Measurements from ENCODE around the gene TRIO. TPM values are rescaled to one million over a fixed set of nuclear protein-coding genes. Genes with fewer than 3 reads are reported as not detected.

Gene TRIO
- total RNA-seq, 1 experiment from 2014 or later, result 68.4 TPM

DNA sequence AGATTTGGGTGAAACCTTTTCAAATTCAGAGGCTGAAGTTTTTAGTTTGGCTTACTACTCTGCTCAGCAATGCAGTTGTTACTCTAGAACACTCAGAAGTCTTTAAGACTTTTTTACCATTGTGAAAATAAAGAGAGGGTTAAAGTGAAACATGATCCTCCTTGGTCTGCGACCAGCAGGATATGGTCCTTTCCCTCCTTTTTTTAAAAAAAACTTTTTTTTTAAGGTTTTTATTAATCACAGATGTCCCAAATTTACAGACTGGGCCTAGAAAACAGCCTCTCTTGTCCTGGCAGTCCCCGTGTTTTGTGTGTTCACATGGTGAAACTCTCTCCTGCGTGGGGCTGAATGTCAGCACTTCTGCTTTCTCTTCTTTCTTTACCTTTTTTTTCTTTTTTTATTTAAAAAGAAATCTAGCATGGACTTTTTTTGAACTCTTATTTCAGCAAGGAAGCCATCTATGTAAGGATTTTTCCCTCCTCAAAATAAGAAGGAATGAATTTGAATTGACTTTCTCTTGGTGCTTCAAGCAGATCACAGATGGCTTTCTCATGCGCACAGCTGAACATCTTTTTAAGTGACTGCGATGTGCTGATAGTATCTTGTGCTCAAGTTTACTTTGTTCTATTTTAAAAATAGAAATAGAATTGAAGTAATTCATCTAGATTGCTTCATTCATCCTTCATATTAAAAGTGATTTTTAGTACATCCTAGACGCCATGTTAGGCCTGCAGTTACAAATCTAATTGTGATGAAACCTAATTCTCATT lies 309.7 kb downstream of the TRIO start:
- intact Hi-C loops (cut with micrococcal nuclease), result no loop called here
- no peaks in the 10 kb centered on the region; the same call in 1 of the 2 replicates for H3K79me2 ChIP-seq (ENCODE audit: insufficient read depth, low read length)
- ChIA-PET POLR2A (no interaction called here), CTCF (no interaction called here), RAD21 (ENCODE audit: low non-redundant PET in 1 of 2, low total read pairs in 2 of 2, uncharacterized antibody in 2 of 2, unreplicated experiment in 2 of 2) (no interaction called here)
- H2AFZ ChIP-seq (ENCODE audit: low read depth, low read length, poor library complexity, severe bottlenecking), result no peak overlapping the region
- no peak overlapping the region for H3K4me3 ChIP-seq (replicated peaks in 1 of 2; ENCODE audit: low read depth in 1 of 2, low read length in 2 of 2)
- H3K4me2 ChIP-seq (ENCODE audit: low read length), result no peak overlapping the region
- DNase-seq (ENCODE audit: low read depth, low spot score) (no peak), ATAC-seq (no peak)
- H4K20me1 ChIP-seq (ENCODE audit: insufficient read depth), result no peaks in the 10 kb centered on the region
- BruUV-seq (replicated peaks), result no TSS peak
- H3K4me1 ChIP-seq (ENCODE audit: control insufficient read depth in 1 of 2, insufficient read depth in 2 of 2, low read length in 2 of 2), result peaks cover 6 to 9% of the 10 kb centered on the region in 2 experiments; a peak in 2 of 4 replicates
- no peak overlapping the region for H3K27ac ChIP-seq (ENCODE audit: low read depth, low read length)
- no peaks in the 10 kb centered on the region; a peak in 1 of 4 replicates for H3K36me3 ChIP-seq (ENCODE audit: control insufficient read depth in 1 of 2, insufficient read depth in 2 of 2, low read length in 2 of 2)
- H3K27me3 ChIP-seq (ENCODE audit: insufficient read depth, low read length), result no peaks in the 10 kb centered on the region
- H3K9me2 ChIP-seq (ENCODE audit: insufficient read depth), result no peaks in the 10 kb centered on the region
- H3K9ac ChIP-seq (ENCODE audit: low read length), result no peak overlapping the region
- H3K9me3 ChIP-seq (ENCODE audit: control insufficient read depth in 1 of 2, insufficient read depth in 1 of 2, low read depth in 1 of 2, low read length in 2 of 2), result peaks cover 0 to 5% of the 10 kb centered on the region in 2 experiments; a peak in 1 of 4 replicates
- TF ChIP-seq EZH2 (IDR thresholded peaks at IDR 0.05), result no peak
- TF ChIP-seq TCF7L2 (IDR thresholded peaks at IDR 0.05; ENCODE audit: borderline replicate concordance, extremely low read depth, insufficient read depth, insufficient read length), result no peak
- no peak for TF ChIP-seq SP1 (IDR thresholded peaks at IDR 0.05; ENCODE audit: low read depth)
- TF ChIP-seq CEBPB (IDR thresholded peaks at IDR 0.05; ENCODE audit: low read depth), result no peak
- TF ChIP-seq, protein P1, sequence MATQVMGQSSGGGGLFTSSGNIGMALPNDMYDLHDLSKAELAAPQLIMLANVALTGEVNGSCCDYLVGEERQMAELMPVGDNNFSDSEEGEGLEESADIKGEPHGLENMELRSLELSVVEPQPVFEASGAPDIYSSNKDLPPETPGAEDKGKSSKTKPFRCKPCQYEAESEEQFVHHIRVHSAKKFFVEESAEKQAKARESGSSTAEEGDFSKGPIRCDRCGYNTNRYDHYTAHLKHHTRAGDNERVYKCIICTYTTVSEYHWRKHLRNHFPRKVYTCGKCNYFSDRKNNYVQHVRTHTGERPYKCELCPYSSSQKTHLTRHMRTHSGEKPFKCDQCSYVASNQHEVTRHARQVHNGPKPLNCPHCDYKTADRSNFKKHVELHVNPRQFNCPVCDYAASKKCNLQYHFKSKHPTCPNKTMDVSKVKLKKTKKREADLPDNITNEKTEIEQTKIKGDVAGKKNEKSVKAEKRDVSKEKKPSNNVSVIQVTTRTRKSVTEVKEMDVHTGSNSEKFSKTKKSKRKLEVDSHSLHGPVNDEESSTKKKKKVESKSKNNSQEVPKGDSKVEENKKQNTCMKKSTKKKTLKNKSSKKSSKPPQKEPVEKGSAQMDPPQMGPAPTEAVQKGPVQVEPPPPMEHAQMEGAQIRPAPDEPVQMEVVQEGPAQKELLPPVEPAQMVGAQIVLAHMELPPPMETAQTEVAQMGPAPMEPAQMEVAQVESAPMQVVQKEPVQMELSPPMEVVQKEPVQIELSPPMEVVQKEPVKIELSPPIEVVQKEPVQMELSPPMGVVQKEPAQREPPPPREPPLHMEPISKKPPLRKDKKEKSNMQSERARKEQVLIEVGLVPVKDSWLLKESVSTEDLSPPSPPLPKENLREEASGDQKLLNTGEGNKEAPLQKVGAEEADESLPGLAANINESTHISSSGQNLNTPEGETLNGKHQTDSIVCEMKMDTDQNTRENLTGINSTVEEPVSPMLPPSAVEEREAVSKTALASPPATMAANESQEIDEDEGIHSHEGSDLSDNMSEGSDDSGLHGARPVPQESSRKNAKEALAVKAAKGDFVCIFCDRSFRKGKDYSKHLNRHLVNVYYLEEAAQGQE (IDR thresholded peaks at IDR 0.05; ENCODE audit: low read depth), result no peak
- TF ChIP-seq, protein P2, sequence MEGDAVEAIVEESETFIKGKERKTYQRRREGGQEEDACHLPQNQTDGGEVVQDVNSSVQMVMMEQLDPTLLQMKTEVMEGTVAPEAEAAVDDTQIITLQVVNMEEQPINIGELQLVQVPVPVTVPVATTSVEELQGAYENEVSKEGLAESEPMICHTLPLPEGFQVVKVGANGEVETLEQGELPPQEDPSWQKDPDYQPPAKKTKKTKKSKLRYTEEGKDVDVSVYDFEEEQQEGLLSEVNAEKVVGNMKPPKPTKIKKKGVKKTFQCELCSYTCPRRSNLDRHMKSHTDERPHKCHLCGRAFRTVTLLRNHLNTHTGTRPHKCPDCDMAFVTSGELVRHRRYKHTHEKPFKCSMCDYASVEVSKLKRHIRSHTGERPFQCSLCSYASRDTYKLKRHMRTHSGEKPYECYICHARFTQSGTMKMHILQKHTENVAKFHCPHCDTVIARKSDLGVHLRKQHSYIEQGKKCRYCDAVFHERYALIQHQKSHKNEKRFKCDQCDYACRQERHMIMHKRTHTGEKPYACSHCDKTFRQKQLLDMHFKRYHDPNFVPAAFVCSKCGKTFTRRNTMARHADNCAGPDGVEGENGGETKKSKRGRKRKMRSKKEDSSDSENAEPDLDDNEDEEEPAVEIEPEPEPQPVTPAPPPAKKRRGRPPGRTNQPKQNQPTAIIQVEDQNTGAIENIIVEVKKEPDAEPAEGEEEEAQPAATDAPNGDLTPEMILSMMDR (IDR thresholded peaks at IDR 0.05 in 2 of 3, conservative IDR thresholded peaks at IDR 0.05 in 1 of 3; ENCODE audit: borderline replicate concordance in 1 of 3, insufficient read depth in 1 of 3, low read depth in 2 of 3, low read length in 2 of 3), result no peak
- no peak for TF ChIP-seq YY1 (IDR thresholded peaks at IDR 0.05; ENCODE audit: extremely low read depth, insufficient replicate concordance, low read depth, low read length)
- no peak for TF ChIP-seq ELF1 (IDR thresholded peaks at IDR 0.05; ENCODE audit: borderline replicate concordance, low read depth)
- no peak for TF ChIP-seq CBX3 (IDR thresholded peaks at IDR 0.05; ENCODE audit: low read depth)
- no peak for TF ChIP-seq POLR2A (IDR thresholded peaks at IDR 0.05; ENCODE audit: borderline replicate concordance, extremely low read depth, insufficient read depth, insufficient read length)
- no peak for TF ChIP-seq ZFX (IDR thresholded peaks at IDR 0.05)
- TF ChIP-seq, protein P3, sequence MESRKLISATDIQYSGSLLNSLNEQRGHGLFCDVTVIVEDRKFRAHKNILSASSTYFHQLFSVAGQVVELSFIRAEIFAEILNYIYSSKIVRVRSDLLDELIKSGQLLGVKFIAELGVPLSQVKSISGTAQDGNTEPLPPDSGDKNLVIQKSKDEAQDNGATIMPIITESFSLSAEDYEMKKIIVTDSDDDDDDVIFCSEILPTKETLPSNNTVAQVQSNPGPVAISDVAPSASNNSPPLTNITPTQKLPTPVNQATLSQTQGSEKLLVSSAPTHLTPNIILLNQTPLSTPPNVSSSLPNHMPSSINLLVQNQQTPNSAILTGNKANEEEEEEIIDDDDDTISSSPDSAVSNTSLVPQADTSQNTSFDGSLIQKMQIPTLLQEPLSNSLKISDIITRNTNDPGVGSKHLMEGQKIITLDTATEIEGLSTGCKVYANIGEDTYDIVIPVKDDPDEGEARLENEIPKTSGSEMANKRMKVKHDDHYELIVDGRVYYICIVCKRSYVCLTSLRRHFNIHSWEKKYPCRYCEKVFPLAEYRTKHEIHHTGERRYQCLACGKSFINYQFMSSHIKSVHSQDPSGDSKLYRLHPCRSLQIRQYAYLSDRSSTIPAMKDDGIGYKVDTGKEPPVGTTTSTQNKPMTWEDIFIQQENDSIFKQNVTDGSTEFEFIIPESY (IDR thresholded peaks at IDR 0.05; ENCODE audit: extremely low read depth, insufficient replicate concordance, low read length), result no peak
- TF ChIP-seq, protein P4, sequence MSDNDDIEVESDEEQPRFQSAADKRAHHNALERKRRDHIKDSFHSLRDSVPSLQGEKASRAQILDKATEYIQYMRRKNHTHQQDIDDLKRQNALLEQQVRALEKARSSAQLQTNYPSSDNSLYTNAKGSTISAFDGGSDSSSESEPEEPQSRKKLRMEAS (IDR thresholded peaks at IDR 0.05), result no peak
- TF ChIP-seq SRF (IDR thresholded peaks at IDR 0.05; ENCODE audit: low read depth), result no peak
- no peak for TF ChIP-seq RAD21 (IDR thresholded peaks at IDR 0.05; ENCODE audit: low read depth)
- TF ChIP-seq FOSL1 (IDR thresholded peaks at IDR 0.05; ENCODE audit: low read depth), result no peak

Data from HCT116 (cell line).